Fibroblast of mammary gland (primary cell): ENCODE data around the gene RASAL2.
"Not testable (repeated sequence)": the region's sequence is repeated elsewhere in the genome, so short reads cannot be mapped to it uniquely, and the experiment has no call there.

Source experiments
- DNase-seq: peaks from one replicate; pipeline ENCODE4 v3.0.0-alpha.2; 2010; ENCODE audit warnings: low read depth
- H3K4me3 ChIP-seq: 2 replicates; pipeline ENCODE4 v1.5.1; 2011; ENCODE audit warnings: low read depth, mild to moderate bottlenecking, low read length, moderate library complexity; ENCODE audit not compliant: control insufficient read depth
- TF ChIP-seq, protein P1 (sequence below): conservative IDR thresholded peaks from 2 replicates; pipeline ENCODE4 v1.5.1; 2011; ENCODE audit warnings: low read depth, low read length, inconsistent platforms; ENCODE audit not compliant: control insufficient read depth, insufficient read depth

RASAL2 gene

DNA sequence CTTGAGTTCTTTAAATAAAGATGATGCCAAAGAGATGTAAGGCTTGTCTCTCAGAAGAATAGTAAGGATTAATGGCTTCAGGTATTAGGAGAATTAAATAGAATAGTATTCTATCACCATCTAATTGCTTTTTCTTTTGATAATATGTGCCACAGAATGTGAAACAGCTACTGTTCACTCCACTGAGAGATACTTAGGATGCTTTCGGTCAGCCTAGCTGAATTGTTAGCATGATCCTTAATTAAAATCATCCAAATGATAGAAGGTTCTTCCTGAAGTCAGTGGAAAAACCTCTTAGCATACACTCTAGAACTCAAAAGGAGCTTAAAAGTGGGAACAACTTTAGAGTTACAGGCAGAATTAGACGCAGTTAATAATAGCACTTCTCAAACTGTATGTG, 97.0 kb downstream of the RASAL2 start:
- TF ChIP-seq, protein P1, sequence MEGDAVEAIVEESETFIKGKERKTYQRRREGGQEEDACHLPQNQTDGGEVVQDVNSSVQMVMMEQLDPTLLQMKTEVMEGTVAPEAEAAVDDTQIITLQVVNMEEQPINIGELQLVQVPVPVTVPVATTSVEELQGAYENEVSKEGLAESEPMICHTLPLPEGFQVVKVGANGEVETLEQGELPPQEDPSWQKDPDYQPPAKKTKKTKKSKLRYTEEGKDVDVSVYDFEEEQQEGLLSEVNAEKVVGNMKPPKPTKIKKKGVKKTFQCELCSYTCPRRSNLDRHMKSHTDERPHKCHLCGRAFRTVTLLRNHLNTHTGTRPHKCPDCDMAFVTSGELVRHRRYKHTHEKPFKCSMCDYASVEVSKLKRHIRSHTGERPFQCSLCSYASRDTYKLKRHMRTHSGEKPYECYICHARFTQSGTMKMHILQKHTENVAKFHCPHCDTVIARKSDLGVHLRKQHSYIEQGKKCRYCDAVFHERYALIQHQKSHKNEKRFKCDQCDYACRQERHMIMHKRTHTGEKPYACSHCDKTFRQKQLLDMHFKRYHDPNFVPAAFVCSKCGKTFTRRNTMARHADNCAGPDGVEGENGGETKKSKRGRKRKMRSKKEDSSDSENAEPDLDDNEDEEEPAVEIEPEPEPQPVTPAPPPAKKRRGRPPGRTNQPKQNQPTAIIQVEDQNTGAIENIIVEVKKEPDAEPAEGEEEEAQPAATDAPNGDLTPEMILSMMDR: no peak
- H3K4me3 ChIP-seq: no peak overlapping the region
- no peak for DNase-seq

- H3K4me3 ChIP-seq: no peak overlapping the region
- peak; percentile 84 for DNase-seq
- TF ChIP-seq, protein P1: no peak
Measured at GRCh38 chr1:178192686-178193085, 98.8 kb downstream of the RASAL2 start.

GRCh38 chr1:178196631-178197030, 102.7 kb downstream of the RASAL2 start:
- no peak overlapping the region for H3K4me3 ChIP-seq
- TF ChIP-seq, protein P1: no peak
- no peak for DNase-seq

- H3K4me3 ChIP-seq, DNase-seq: not testable (repeated sequence)
Measured at GRCh38 chr1:178202095-178202494, 108.2 kb downstream of the RASAL2 start.

DNA sequence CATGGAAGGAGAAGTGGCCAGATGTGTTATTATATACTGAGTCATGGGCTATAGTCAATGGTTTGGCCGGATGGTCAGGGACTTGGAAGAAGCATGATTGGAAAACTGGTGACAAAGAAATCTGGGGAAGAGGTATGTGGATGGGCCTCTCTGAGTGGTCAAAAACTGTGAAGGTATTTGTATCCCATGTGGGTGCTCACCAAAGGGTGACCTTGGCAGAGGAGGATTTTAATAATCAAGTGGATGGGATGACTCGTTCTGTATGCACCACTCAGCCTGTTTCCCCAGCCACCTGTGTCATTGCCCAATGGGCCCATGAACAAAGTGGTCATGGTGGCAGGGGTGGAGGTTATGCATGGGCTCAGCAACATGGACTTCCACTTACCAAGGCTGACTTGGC, 108.6 kb downstream of the RASAL2 start:
- H3K4me3 ChIP-seq: not testable (repeated sequence)
- DNase-seq: peak; percentile 15

DNA sequence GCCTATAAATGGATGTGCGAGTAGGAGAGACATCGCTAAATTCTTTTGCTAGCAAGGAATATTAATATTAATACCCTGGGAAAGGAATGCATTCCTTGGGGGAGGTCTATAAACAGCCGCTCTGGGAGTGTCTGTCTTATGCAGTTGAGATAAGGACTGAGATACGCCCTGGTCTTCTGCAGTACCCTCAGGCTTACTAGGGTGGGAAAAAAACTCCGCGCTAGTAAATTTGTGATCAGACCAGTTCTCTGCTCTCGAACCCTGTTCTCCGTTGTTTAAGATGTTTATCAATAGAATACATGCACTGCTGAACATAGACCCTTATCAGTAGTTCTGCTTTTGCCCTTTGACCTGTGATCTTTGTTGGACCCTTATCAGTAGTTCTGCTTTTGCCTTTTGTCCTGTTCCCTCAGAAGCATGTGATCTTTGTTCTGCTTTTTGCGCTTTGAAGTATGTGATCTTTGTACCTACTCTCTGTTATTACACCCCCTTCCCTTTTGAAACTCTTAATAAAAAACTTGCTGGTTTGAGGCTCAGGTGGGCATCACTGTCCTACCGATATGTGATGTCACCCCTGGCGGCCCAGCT, 114.5 kb downstream of the RASAL2 start:
- DNase-seq, H3K4me3 ChIP-seq: not testable (repeated sequence)

GRCh38 chr1:178209935-178210334, 116.0 kb downstream of the RASAL2 start:
- TF ChIP-seq, protein P1: no peak
- H3K4me3 ChIP-seq: no peak overlapping the region
- DNase-seq: no peak

GRCh38 chr1:178218550-178218949, 124.6 kb downstream of the RASAL2 start:
- DNase-seq: no peak
- TF ChIP-seq, protein P1: no peak
- no peak overlapping the region for H3K4me3 ChIP-seq
